Measurements from ENCODE around the gene SKI. TPM values are rescaled to one million over a fixed set of nuclear protein-coding genes. Genes with fewer than 3 reads are reported as not detected.

SKI gene
- total and polyA plus RNA-seq, 2 of the 8 experiments (the other 6 are each of a cell fraction or from before 2014, with no cell fraction given) = 8.3 to 87.6 TPM

GRCh38 chr1:2358651-2359640 is 130.8 kb downstream of the SKI start:
- Histone ChIP-seq H2AK5ac (ENCODE audit: low read depth, low read length) (no peak overlapping the region), H4K91ac (replicated peaks; ENCODE audit: insufficient read length, low read length) (no peak overlapping the region), H3K36me3 (ENCODE audit: control insufficient read depth in 2 of 4, insufficient read depth in 4 of 4, low read length in 3 of 4) (no peaks in the 10 kb centered on the region), H4K8ac (ENCODE audit: extremely low read depth, insufficient read depth, low read length) (no peak overlapping the region), H3K79me1 (ENCODE audit: low read depth, low read length) (no peaks in the 10 kb centered on the region), H2BK15ac (ENCODE audit: low read length) (no peak overlapping the region), H2BK5ac (ENCODE audit: low read depth, low read length) (no peak overlapping the region), H3K4me3 (ENCODE audit: extremely low read depth in 1 of 4, insufficient read depth in 2 of 4, low read depth in 3 of 4, low read length in 4 of 4) (no peak overlapping the region), H2BK20ac (ENCODE audit: low read length) (no peak overlapping the region), H2AFZ (ENCODE audit: low read length) (no peak overlapping the region), H3K23me2 (ENCODE audit: low read depth, low read length) (no peaks in the 10 kb centered on the region), H3K79me2 (ENCODE audit: control insufficient read depth in 1 of 2, insufficient read depth in 2 of 2, low read length in 2 of 2) (no peaks in the 10 kb centered on the region), H3K9ac (replicated peaks in 1 of 4; ENCODE audit: extremely low read depth in 1 of 4, low read depth in 3 of 4, low read length in 3 of 4) (no peak overlapping the region), H4K20me1 (replicated peaks in 1 of 2; ENCODE audit: control insufficient read depth in 1 of 2, insufficient read depth in 2 of 2, low read length in 2 of 2) (no peaks in the 10 kb centered on the region), H3K23ac (ENCODE audit: insufficient read length) (no peak overlapping the region), H3K4ac (replicated peaks; ENCODE audit: insufficient read length, low read depth, low read length) (no peak overlapping the region), H3K56ac (replicated peaks; ENCODE audit: insufficient read length, low read depth, low read length) (no peak overlapping the region), H3K4me2 (ENCODE audit: insufficient read depth in 1 of 2, low read depth in 2 of 2, low read length in 2 of 2) (no peak overlapping the region), H3K18ac (ENCODE audit: extremely low read depth, low read length) (no peak overlapping the region), H4K5ac (ENCODE audit: insufficient read length, low read depth, low read length) (no peak overlapping the region), H3K9me3 (ENCODE audit: insufficient read depth in 2 of 2, low read depth in 1 of 2, low read length in 1 of 2) (peaks cover 0 to 2% of the 10 kb centered on the region in 2 experiments; a peak in 1 of 4 replicates), H3K27me3 (replicated peaks in 1 of 4; ENCODE audit: control insufficient read depth in 3 of 4, extremely low read depth in 1 of 4, insufficient read depth in 3 of 4, low read length in 3 of 4) (no peaks in the 10 kb centered on the region), H2BK12ac (ENCODE audit: low read depth, low read length) (no peak overlapping the region), H2BK120ac (replicated peaks; ENCODE audit: low read depth, low read length) (no peak overlapping the region), H3K27ac (ENCODE audit: low read depth, low read length) (no peak overlapping the region), H3K4me1 (replicated peaks in 1 of 4; ENCODE audit: control insufficient read depth in 3 of 4, insufficient read depth in 4 of 4, low read length in 3 of 4) (no peaks in the 10 kb centered on the region; a peak in 1 of 7 replicates), H3K14ac (ENCODE audit: insufficient read length) (no peak overlapping the region)
- FAIRE-seq (no peak), DNase-seq (ENCODE audit: low read depth in 1 of 2, low spot score in 2 of 2) (no peak)
- ChIA-PET POLR2A (ENCODE audit: partially characterized antibody) (interaction anchor here (0.6 kb wide), 1 partner anchor 135 kb away, joined by 3 read pairs; no protein-coding TSS in a partner anchor), CTCF (ENCODE audit: partially characterized antibody) (interaction anchor here (1.0 to 2.5 kb wide), 7 partner anchors 13 to 187 kb away, joined by 3 to 17 read pairs (median 4); partner anchors contain the start of gene FAAP20)
- WGBS, 2 experiments (ENCODE audit: extremely low coverage in 1 of 2, insufficient coverage in 1 of 2, insufficient read length in 1 of 2, insufficient replicate concordance in 2 of 2, low coverage in 1 of 2, low lambda C conversion rate in 2 of 2, missing lambda C conversion rate in 1 of 2) = 95% methylated on average over 23 of the region's 24 CpGs; no CpG with 5 or more reads in 1 of the 2 experiments
- TF ChIP-seq GTF2F1 (IDR thresholded peaks at IDR 0.05; ENCODE audit: borderline replicate concordance, low read depth, low read length) = no peak
- TF ChIP-seq SIN3A (conservative IDR thresholded peaks at IDR 0.05 in 1 of 2, IDR thresholded peaks at IDR 0.05 in 1 of 2; ENCODE audit: low read depth in 1 of 2, low read length in 2 of 2) = no peak
- no peak for TF ChIP-seq CEBPB (IDR thresholded peaks at IDR 0.05; ENCODE audit: low read depth, low read length)
- TF ChIP-seq RAD21 (IDR thresholded peaks at IDR 0.05 in 1 of 2, conservative IDR thresholded peaks at IDR 0.05 in 1 of 2; ENCODE audit: low read depth in 2 of 2, low read length in 2 of 2) = no peak
- no peak for TF ChIP-seq CBX8 (IDR thresholded peaks at IDR 0.05; ENCODE audit: borderline replicate concordance, low read depth, low read length)
- TF ChIP-seq CTBP2 (IDR thresholded peaks at IDR 0.05; ENCODE audit: borderline replicate concordance, insufficient read depth, insufficient read length, low read length) = no peak
- no peak for TF ChIP-seq NRF1 (IDR thresholded peaks at IDR 0.05; ENCODE audit: low read depth, low read length)
- TF ChIP-seq CREB1 (IDR thresholded peaks at IDR 0.05) = no peak
- no peak for TF ChIP-seq JUN (IDR thresholded peaks at IDR 0.05; ENCODE audit: low read depth, low read length)
- TF ChIP-seq RFX5 (IDR thresholded peaks at IDR 0.05; ENCODE audit: borderline replicate concordance, low read depth, low read length) = no peak
- TF ChIP-seq SP4 (IDR thresholded peaks at IDR 0.05; ENCODE audit: low read length) = no peak

Data from H1 (cell line).